GM19452 (cell line): ENCODE results near the gene CCNI2.

Source experiments
- ATAC-seq: cut with Tn5 transposase; IDR thresholded peaks from one replicate; pipeline ENCODE4 v1.9.1; 2021; ENCODE audit not compliant: unreplicated experiment

The CCNI2 gene

GRCh38 chr5:132746954-132747615, at the start of gene CCNI2:
CCNI2 (plus strand) TSS chr5:132747426; CDS start chr5:132747496, 70 bp downstream.
- ATAC-seq: peak; percentile 52

GRCh38 chr5:132704875-132705274, 42.4 kb upstream of the CCNI2 start:
- ATAC-seq: no peak

- ATAC-seq: no peak
Observed at GRCh38 chr5:132708645-132709044, 38.6 kb upstream of the CCNI2 start.

- ATAC-seq: no peak
Observed at GRCh38 chr5:132714456-132715307, 32.5 kb upstream of the CCNI2 start.

- ATAC-seq: no peak
Observed at GRCh38 chr5:132718544-132719312, 28.5 kb upstream of the CCNI2 start.

- no peak for ATAC-seq
Observed at GRCh38 chr5:132725745-132726144, 21.5 kb upstream of the CCNI2 start.

- no peak for ATAC-seq
Observed at GRCh38 chr5:132729896-132730295, 17.3 kb upstream of the CCNI2 start.

GRCh38 chr5:132733499-132734148, 13.6 kb upstream of the CCNI2 start:
- no peak for ATAC-seq

GRCh38 chr5:132734687-132735086, 12.5 kb upstream of the CCNI2 start:
- ATAC-seq: no peak

- ATAC-seq: peak; percentile 91
Observed at GRCh38 chr5:132736853-132737833, 10.1 kb upstream of the CCNI2 start, which contains the start of gene KIF3A. KIF3A (minus strand) TSS chr5:132737546; CDS start chr5:132737419, 127 bp downstream.

- ATAC-seq: no peak
Observed at GRCh38 chr5:132737982-132738681, 9.1 kb upstream of the CCNI2 start.

GRCh38 chr5:132739232-132739631, 8.0 kb upstream of the CCNI2 start:
- ATAC-seq: no peak

GRCh38 chr5:132742158-132742557, 5.1 kb upstream of the CCNI2 start:
- no peak for ATAC-seq

- ATAC-seq: no peak
Observed at GRCh38 chr5:132742626-132743025, 4.6 kb upstream of the CCNI2 start.

GRCh38 chr5:132744659-132745058, 2.6 kb upstream of the CCNI2 start:
- no peak for ATAC-seq

- no peak for ATAC-seq
Observed at GRCh38 chr5:132746592-132746953, 653 bp upstream of the CCNI2 start.

GRCh38 chr5:132747616-132748440, 602 bp downstream of the CCNI2 start:
- no peak for ATAC-seq

GRCh38 chr5:132748522-132749000, 1.3 kb downstream of the CCNI2 start:
- ATAC-seq: no peak
